Measurements from ENCODE around the gene CTNNBIP1. TPM values are rescaled to one million over a fixed set of nuclear protein-coding genes. Genes with fewer than 3 reads are reported as not detected.

CTNNBIP1 gene
- total and polyA plus RNA-seq, 4 donors: 6.7 to 10.6 (median 9.6) TPM

DNA sequence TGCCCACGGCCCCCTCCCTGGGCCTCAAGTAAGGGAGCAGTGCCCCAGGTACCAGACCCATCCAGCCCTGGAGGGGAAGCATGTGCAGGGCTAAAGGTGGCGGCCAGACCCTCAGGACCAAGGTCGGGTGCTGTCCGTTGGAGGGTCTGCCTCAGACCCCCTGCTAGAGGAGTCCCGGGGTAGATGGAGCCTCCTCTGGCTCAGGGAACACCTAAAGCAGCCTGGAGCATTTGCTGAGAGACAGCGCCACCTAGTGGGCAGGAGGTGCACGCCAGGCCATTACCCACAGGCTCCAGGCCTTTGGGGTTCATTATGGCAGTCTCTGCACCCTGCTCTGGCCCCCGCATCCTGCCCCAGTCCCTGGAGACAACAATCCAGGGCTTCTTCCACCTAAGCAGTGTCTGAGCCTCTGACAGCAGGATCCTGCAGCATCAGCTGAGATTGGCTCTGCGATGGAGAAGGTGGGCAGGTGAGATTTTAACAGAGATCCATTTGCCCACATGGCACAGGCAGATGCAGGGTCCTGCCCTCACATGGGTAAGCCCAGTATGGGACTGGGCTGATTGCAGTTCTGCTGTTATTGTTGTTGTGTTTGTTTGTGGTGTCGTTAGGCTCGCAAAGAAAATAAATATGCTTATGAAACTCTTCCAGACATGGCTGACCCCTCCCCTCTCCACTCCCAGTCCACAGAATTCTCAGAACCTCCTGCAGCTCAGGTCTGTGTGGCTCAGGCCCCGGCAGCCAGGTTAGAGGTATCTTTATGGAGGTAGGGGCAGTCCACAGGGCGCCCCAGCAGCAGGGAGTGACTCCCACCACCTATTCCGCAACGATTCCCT, 42.4 kb downstream of the CTNNBIP1 start:
- no peak overlapping the region for H3K9ac ChIP-seq (ENCODE audit: low read depth in 1 of 2, low read length in 2 of 2)
- TF ChIP-seq, protein P1, sequence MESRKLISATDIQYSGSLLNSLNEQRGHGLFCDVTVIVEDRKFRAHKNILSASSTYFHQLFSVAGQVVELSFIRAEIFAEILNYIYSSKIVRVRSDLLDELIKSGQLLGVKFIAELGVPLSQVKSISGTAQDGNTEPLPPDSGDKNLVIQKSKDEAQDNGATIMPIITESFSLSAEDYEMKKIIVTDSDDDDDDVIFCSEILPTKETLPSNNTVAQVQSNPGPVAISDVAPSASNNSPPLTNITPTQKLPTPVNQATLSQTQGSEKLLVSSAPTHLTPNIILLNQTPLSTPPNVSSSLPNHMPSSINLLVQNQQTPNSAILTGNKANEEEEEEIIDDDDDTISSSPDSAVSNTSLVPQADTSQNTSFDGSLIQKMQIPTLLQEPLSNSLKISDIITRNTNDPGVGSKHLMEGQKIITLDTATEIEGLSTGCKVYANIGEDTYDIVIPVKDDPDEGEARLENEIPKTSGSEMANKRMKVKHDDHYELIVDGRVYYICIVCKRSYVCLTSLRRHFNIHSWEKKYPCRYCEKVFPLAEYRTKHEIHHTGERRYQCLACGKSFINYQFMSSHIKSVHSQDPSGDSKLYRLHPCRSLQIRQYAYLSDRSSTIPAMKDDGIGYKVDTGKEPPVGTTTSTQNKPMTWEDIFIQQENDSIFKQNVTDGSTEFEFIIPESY (IDR thresholded peaks at IDR 0.05): no peak
- TF ChIP-seq RAD21 (IDR thresholded peaks at IDR 0.05): peak; percentile 96 to 97
- TF ChIP-seq, protein P2, sequence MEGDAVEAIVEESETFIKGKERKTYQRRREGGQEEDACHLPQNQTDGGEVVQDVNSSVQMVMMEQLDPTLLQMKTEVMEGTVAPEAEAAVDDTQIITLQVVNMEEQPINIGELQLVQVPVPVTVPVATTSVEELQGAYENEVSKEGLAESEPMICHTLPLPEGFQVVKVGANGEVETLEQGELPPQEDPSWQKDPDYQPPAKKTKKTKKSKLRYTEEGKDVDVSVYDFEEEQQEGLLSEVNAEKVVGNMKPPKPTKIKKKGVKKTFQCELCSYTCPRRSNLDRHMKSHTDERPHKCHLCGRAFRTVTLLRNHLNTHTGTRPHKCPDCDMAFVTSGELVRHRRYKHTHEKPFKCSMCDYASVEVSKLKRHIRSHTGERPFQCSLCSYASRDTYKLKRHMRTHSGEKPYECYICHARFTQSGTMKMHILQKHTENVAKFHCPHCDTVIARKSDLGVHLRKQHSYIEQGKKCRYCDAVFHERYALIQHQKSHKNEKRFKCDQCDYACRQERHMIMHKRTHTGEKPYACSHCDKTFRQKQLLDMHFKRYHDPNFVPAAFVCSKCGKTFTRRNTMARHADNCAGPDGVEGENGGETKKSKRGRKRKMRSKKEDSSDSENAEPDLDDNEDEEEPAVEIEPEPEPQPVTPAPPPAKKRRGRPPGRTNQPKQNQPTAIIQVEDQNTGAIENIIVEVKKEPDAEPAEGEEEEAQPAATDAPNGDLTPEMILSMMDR (IDR thresholded peaks at IDR 0.05; ENCODE audit: low read depth, low read length, missing input control): peak; percentile 96
- TF ChIP-seq SP1 (IDR thresholded peaks at IDR 0.05): no peak
- TF ChIP-seq FOXA2 (IDR thresholded peaks at IDR 0.05): no peak
- TF ChIP-seq, protein P3, sequence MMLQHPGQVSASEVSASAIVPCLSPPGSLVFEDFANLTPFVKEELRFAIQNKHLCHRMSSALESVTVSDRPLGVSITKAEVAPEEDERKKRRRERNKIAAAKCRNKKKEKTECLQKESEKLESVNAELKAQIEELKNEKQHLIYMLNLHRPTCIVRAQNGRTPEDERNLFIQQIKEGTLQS (IDR thresholded peaks at IDR 0.05): no peak
- TF ChIP-seq, protein P4, sequence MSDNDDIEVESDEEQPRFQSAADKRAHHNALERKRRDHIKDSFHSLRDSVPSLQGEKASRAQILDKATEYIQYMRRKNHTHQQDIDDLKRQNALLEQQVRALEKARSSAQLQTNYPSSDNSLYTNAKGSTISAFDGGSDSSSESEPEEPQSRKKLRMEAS (IDR thresholded peaks at IDR 0.05): no peak
- H3K4me1 ChIP-seq (ENCODE audit: control insufficient read depth in 4 of 4, insufficient read depth in 4 of 4, low read length in 3 of 4): peaks cover 2 to 14% (median 11%) of the 10 kb centered on the region in 4 donors
- peak overlapping the region in 1 of 2 donors; percentile 27 for H3K27ac ChIP-seq (ENCODE audit: low read depth in 1 of 2, low read length in 2 of 2)
- H3K9me3 ChIP-seq (ENCODE audit: control insufficient read depth in 4 of 4, low read length in 3 of 4): no peaks in the 10 kb centered on the region
- peaks cover 0 to 3% (median 1%) of the 10 kb centered on the region in 4 donors for H3K36me3 ChIP-seq (ENCODE audit: control insufficient read depth in 4 of 4, insufficient read depth in 3 of 4, low read depth in 1 of 4, low read length in 3 of 4)
- H3K4me3 ChIP-seq (ENCODE audit: low read depth in 1 of 3, low read length in 3 of 3): no peak overlapping the region
- WGBS: 41% methylated on average over 15 of the region's 15 CpGs
- DNase-seq (ENCODE audit: low spot score): peak; percentile 86
- no peaks in the 10 kb centered on the region for H3K27me3 ChIP-seq (ENCODE audit: control insufficient read depth in 4 of 4, insufficient read depth in 4 of 4, low read length in 3 of 4)

DNA sequence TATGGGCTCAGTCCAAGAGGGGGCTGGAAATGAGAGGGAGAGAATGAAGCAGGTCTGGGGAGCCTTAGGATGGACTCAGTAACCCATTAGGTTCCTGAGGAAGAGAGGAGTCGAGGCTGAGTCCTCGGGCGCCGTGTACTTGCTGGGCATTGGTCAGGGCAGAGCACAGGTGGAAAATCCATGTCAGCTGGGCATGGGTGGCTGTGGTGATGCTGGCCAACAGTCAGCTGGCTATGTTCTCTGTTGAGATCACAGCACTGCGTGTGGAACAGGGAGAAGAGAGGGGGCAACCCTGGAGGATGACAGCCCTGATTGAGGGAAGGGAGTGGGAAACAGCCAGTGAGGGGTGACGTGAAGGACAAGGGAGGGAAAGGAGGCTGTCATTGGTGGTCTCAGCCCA, 43.2 kb downstream of the CTNNBIP1 start:
- no peak overlapping the region for H3K9ac ChIP-seq (ENCODE audit: low read depth in 1 of 2, low read length in 2 of 2)
- no peaks in the 10 kb centered on the region for H3K9me3 ChIP-seq (ENCODE audit: control insufficient read depth in 4 of 4, low read length in 3 of 4)
- no peaks in the 10 kb centered on the region for H3K27me3 ChIP-seq (ENCODE audit: control insufficient read depth in 4 of 4, insufficient read depth in 4 of 4, low read length in 3 of 4)
- peaks cover 0 to 3% (median 1%) of the 10 kb centered on the region in 4 donors for H3K36me3 ChIP-seq (ENCODE audit: control insufficient read depth in 4 of 4, insufficient read depth in 3 of 4, low read depth in 1 of 4, low read length in 3 of 4)
- TF ChIP-seq HNF4G (IDR thresholded peaks at IDR 0.05) (no peak), FOXA1 (IDR thresholded peaks at IDR 0.05) (no peak)
- TF ChIP-seq, protein P3 (IDR thresholded peaks at IDR 0.05): no peak
- 96% methylated on average over 6 of the region's 6 CpGs for WGBS
- H3K4me1 ChIP-seq (ENCODE audit: control insufficient read depth in 4 of 4, insufficient read depth in 4 of 4, low read length in 3 of 4): peaks cover 2 to 14% (median 11%) of the 10 kb centered on the region in 4 donors
- no peak overlapping the region for H3K4me3 ChIP-seq (ENCODE audit: low read depth in 1 of 3, low read length in 3 of 3)
- DNase-seq (ENCODE audit: low spot score): no peak
- H3K27ac ChIP-seq (ENCODE audit: low read depth in 1 of 2, low read length in 2 of 2): no peak overlapping the region

DNA sequence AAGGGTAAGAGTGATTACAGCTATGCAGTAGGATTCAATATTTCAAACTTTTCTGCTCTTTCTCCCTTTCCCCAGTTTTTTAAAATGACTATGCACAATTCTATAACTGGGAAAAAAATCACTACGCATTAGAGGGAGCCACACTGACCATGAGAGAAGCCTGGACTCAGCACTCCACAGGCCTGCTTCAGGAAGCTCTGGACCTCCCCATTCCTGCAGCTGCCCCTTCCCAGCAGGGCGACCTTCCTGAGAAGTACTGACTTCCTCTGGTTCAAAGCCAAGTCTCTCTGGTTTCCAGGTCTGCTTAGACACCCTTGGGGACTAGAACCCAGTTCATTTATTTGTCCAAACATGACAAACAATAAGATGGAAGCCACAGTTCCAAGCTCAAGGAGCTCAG, 44.3 kb downstream of the CTNNBIP1 start:
- Histone ChIP-seq H3K27me3 (ENCODE audit: control insufficient read depth in 4 of 4, insufficient read depth in 4 of 4, low read length in 3 of 4) (no peaks in the 10 kb centered on the region), H3K9ac (ENCODE audit: low read depth in 1 of 2, low read length in 2 of 2) (no peak overlapping the region), H3K27ac (ENCODE audit: low read depth in 1 of 2, low read length in 2 of 2) (no peak overlapping the region), H3K36me3 (ENCODE audit: control insufficient read depth in 4 of 4, insufficient read depth in 3 of 4, low read depth in 1 of 4, low read length in 3 of 4) (peaks cover 0 to 3% (median 1%) of the 10 kb centered on the region in 4 donors), H3K4me3 (ENCODE audit: low read depth in 1 of 3, low read length in 3 of 3) (no peak overlapping the region), H3K9me3 (ENCODE audit: control insufficient read depth in 4 of 4, low read length in 3 of 4) (no peaks in the 10 kb centered on the region), H3K4me1 (ENCODE audit: control insufficient read depth in 4 of 4, insufficient read depth in 4 of 4, low read length in 3 of 4) (peaks cover 2 to 14% (median 11%) of the 10 kb centered on the region in 4 donors)
- TF ChIP-seq, protein P3 (IDR thresholded peaks at IDR 0.05): no peak
- no peak for DNase-seq (ENCODE audit: low spot score)
- 80% methylated on average over 2 of the region's 2 CpGs for WGBS

Measured in liver (tissue), 9 donors.